HuH-7 (cell line): Measurements from ENCODE around the gene CWC27.

Source experiments
- DNase-seq: peaks from one replicate; pipeline ENCODE4 v3.0.0; 2011; ENCODE audit warnings: low spot score

The CWC27 gene

GRCh38 chr5:65037831-65038815 lies 269.4 kb downstream of the CWC27 start:
- DNase-seq = peak; percentile 70

GRCh38 chr5:65041296-65042158 lies 272.8 kb downstream of the CWC27 start:
- no peak for DNase-seq

GRCh38 chr5:65043843-65044359 lies 275.2 kb downstream of the CWC27 start:
- DNase-seq = no peak

GRCh38 chr5:65047225-65047624 lies 278.5 kb downstream of the CWC27 start:
- no peak for DNase-seq

GRCh38 chr5:65047948-65048690 lies 279.4 kb downstream of the CWC27 start:
- DNase-seq = no peak

- no peak for DNase-seq
These were observed 281.4 kb downstream of the CWC27 start for GRCh38 chr5:65050140-65050539.

GRCh38 chr5:65050826-65051498 lies 282.2 kb downstream of the CWC27 start:
- DNase-seq = no peak

- no peak for DNase-seq
These were observed 287.2 kb downstream of the CWC27 start for GRCh38 chr5:65055938-65056337.

GRCh38 chr5:65059681-65060598 lies 291.2 kb downstream of the CWC27 start:
- no peak for DNase-seq

- no peak for DNase-seq
These were observed 292.7 kb downstream of the CWC27 start for GRCh38 chr5:65061250-65061973.

- DNase-seq = no peak
These were observed 293.2 kb downstream of the CWC27 start for GRCh38 chr5:65061974-65062353.

GRCh38 chr5:65062469-65063083 lies 293.8 kb downstream of the CWC27 start:
- no peak for DNase-seq

- DNase-seq = no peak
These were observed 296.3 kb downstream of the CWC27 start for GRCh38 chr5:65065001-65065511.

- no peak for DNase-seq
These were observed 297.8 kb downstream of the CWC27 start for GRCh38 chr5:65066387-65067146.

GRCh38 chr5:65067147-65067506 lies 298.4 kb downstream of the CWC27 start:
- no peak for DNase-seq
